ENCODE data around the gene PKDCC.

- TF ChIP-seq CTCF (IDR thresholded peaks at IDR 0.05) (no peak), POLR2A (IDR thresholded peaks at IDR 0.05) (no peak)
Measured at GRCh38 chr2:42029171-42029570, 18.6 kb upstream of the PKDCC start.
